Neural progenitor cell (in vitro differentiated cells): ENCODE measurements around the gene SNAP25. TPM values are rescaled to one million over a fixed set of nuclear protein-coding genes. Genes with fewer than 3 reads are reported as not detected.

Source experiments
- DNase-seq: peaks from one replicate; pipeline ENCODE4 v3.0.0-alpha.2; 2016; ENCODE audit warnings: low spot score
- H2AFZ ChIP-seq: fragments of 200-600 bp; sonication (generic); replicated peaks from 2 replicates; pipeline ENCODE4 v1.6.1; 2016; ENCODE audit warnings: antibody characterized with exemption
- H3F3A ChIP-seq: fragments of 200-600 bp; sonication (generic); 2 replicates; pipeline ENCODE4 v1.6.1; 2016; ENCODE audit warnings: antibody characterized with exemption, low read depth
- H3K27ac ChIP-seq: fragments of 200-600 bp; sonication (generic); 2 replicates; pipeline ENCODE4 v1.5.1; 2016; ENCODE audit warnings: mild to moderate bottlenecking
- H3K27me3 ChIP-seq: fragments of 200-600 bp; sonication (generic); 2 replicates; pipeline ENCODE4 v1.6.1; 2016; ENCODE audit warnings: mild to moderate bottlenecking, moderate library complexity
- H3K36me3 ChIP-seq: fragments of 200-600 bp; sonication (generic); 2 replicates; pipeline ENCODE4 v1.5.1; 2016
- H3K4me1 ChIP-seq: fragments of 200-600 bp; sonication (generic); 2 replicates; pipeline ENCODE4 v1.6.1; 2016; ENCODE audit warnings: mixed run types
- H3K4me2 ChIP-seq: fragments of 200-600 bp; sonication (generic); 2 replicates; pipeline ENCODE4 v1.6.1; 2016
- H3K4me3 ChIP-seq: fragments of 200-600 bp; sonication (generic); 2 replicates; pipeline ENCODE4 v1.5.1; 2016
- H3K79me2 ChIP-seq: fragments of 200-600 bp; sonication (generic); 2 replicates; pipeline ENCODE4 v1.6.1; 2016; ENCODE audit warnings: low read depth
- H3K9ac ChIP-seq: fragments of 200-600 bp; sonication (generic); 2 replicates; pipeline ENCODE4 v1.6.1; 2016
- H3K9me3 ChIP-seq: fragments of 200-600 bp; sonication (generic); 2 replicates; pipeline ENCODE4 v1.5.1; 2016; ENCODE audit warnings: low read depth
- H4K20me1 ChIP-seq: fragments of 200-600 bp; sonication (generic); 2 replicates; pipeline ENCODE4 v1.6.1; 2016; ENCODE audit warnings: low read depth
- H3K27ac Mint-ChIP-seq: 3 replicates; pipeline ENCODE4 v1.8.0; 2021; ENCODE audit warnings: mixed read lengths
- H3K27me3 Mint-ChIP-seq: 2 replicates; pipeline ENCODE4 v1.8.0; 2022; ENCODE audit warnings: low read depth, mild to moderate bottlenecking, inconsistent platforms, moderate library complexity, mixed read lengths; ENCODE audit not compliant: insufficient read depth
- H3K36me3 Mint-ChIP-seq: 3 replicates; pipeline ENCODE4 v1.8.0; 2021; ENCODE audit warnings: mixed read lengths
- H3K4me1 Mint-ChIP-seq: 3 replicates; pipeline ENCODE4 v1.8.0; 2021; ENCODE audit warnings: mixed read lengths
- H3K4me3 Mint-ChIP-seq: 3 replicates; pipeline ENCODE4 v1.8.0; 2021; ENCODE audit warnings: mild to moderate bottlenecking, moderate library complexity, mixed read lengths
- H3K9me3 Mint-ChIP-seq: 3 replicates; pipeline ENCODE4 v1.8.0; 2020; ENCODE audit warnings: mixed read lengths
- CTCF ChIP-seq: fragments of 200-600 bp; sonication (generic); IDR thresholded peaks from 2 replicates; pipeline ENCODE4 v1.5.1; 2017; ENCODE audit warnings: antibody characterized with exemption, mild to moderate bottlenecking
- EZH2 ChIP-seq: fragments of 200-600 bp; sonication (generic); IDR thresholded peaks from 2 replicates; pipeline ENCODE4 v1.6.1; 2017; ENCODE audit warnings: antibody characterized with exemption, mild to moderate bottlenecking, moderate library complexity
- EZH2phosphoT487 ChIP-seq: fragments of 200-600 bp; sonication (generic); IDR thresholded peaks from 2 replicates; pipeline ENCODE4 v1.6.1; 2017; ENCODE audit warnings: antibody characterized with exemption
- total RNA-seq: library from RNA; depleted of rRNA; stranded (reverse); fragments of >200 nt; gene quantifications from 2 replicates; pipeline ENCODE4 v1.2.3, GENCODE V29; 2015; ENCODE audit warnings: low replicate concordance

The SNAP25 gene
- total RNA-seq, 1 donor from 2014 or later: not detected

GRCh38 chr20:10316582-10316981, 98.0 kb downstream of the SNAP25 start:
- Mint-ChIP-seq H3K4me3 (no peak overlapping the region), H3K27me3 (peaks cover 3% of the 10 kb centered on the region), H3K4me1 (peaks cover 23% of the 10 kb centered on the region), H3K9me3 (peaks cover 10% of the 10 kb centered on the region), H3K36me3 (no peaks in the 10 kb centered on the region), H3K27ac (no peak overlapping the region)
- Histone ChIP-seq H3K27ac (no peak overlapping the region), H3K4me2 (no peak overlapping the region), H3K79me2 (no peaks in the 10 kb centered on the region), H3K9me3 (no peaks in the 10 kb centered on the region), H4K20me1 (no peaks in the 10 kb centered on the region), H3K36me3 (no peaks in the 10 kb centered on the region), H3F3A (peaks cover 17% of the 10 kb centered on the region), H3K4me1 (peaks cover 26% of the 10 kb centered on the region), H3K4me3 (no peak overlapping the region), H3K9ac (no peak overlapping the region), H2AFZ (no peak overlapping the region), H3K27me3 (no peaks in the 10 kb centered on the region)
- TF ChIP-seq CTCF (peak; percentile 8), EZH2 (no peak)
- no peak for DNase-seq

- no peaks in the 10 kb centered on the region for H3K9me3 ChIP-seq
- no peak for TF ChIP-seq EZH2
- no peak for TF ChIP-seq CTCF
- no peak for TF ChIP-seq EZH2phosphoT487
- Mint-ChIP-seq H3K27me3 (peaks cover 9% of the 10 kb centered on the region), H3K36me3 (no peaks in the 10 kb centered on the region), H3K4me3 (no peak overlapping the region), H3K9me3 (peaks cover 10% of the 10 kb centered on the region), H3K4me1 (peaks cover 20% of the 10 kb centered on the region), H3K27ac (no peak overlapping the region)
- peaks cover 15% of the 10 kb centered on the region for H3F3A ChIP-seq
- H2AFZ ChIP-seq: no peak overlapping the region
- H3K9ac ChIP-seq: no peak overlapping the region
- H3K4me3 ChIP-seq: no peak overlapping the region
- H3K4me1 ChIP-seq: peaks cover 20% of the 10 kb centered on the region
- DNase-seq: no peak
- H3K4me2 ChIP-seq: no peak overlapping the region
- H3K79me2 ChIP-seq: no peaks in the 10 kb centered on the region
- H3K36me3 ChIP-seq: no peaks in the 10 kb centered on the region
- H4K20me1 ChIP-seq: no peaks in the 10 kb centered on the region
- H3K27ac ChIP-seq: no peak overlapping the region
- H3K27me3 ChIP-seq: no peaks in the 10 kb centered on the region
Measured at GRCh38 chr20:10318291-10319024, 99.8 kb downstream of the SNAP25 start.

- H3K79me2 ChIP-seq: no peaks in the 10 kb centered on the region
- H3K9me3 ChIP-seq: no peaks in the 10 kb centered on the region
- peaks cover 10% of the 10 kb centered on the region for H3K9me3 Mint-ChIP-seq
- H3K4me2 ChIP-seq: no peak overlapping the region
- H3K36me3 ChIP-seq: no peaks in the 10 kb centered on the region
- no peak overlapping the region for H3K4me3 ChIP-seq
- no peaks in the 10 kb centered on the region for H4K20me1 ChIP-seq
- peaks cover 6% of the 10 kb centered on the region for H3K4me1 Mint-ChIP-seq
- H3K9ac ChIP-seq: no peak overlapping the region
- H3K27me3 Mint-ChIP-seq: peaks cover 9% of the 10 kb centered on the region
- no peak overlapping the region for H3K27ac ChIP-seq
- no peak overlapping the region for H3K4me3 Mint-ChIP-seq
- H3K36me3 Mint-ChIP-seq: no peaks in the 10 kb centered on the region
- H3K4me1 ChIP-seq: peaks cover 8% of the 10 kb centered on the region
- no peak overlapping the region for H2AFZ ChIP-seq
- TF ChIP-seq EZH2 (no peak), CTCF (no peak), EZH2phosphoT487 (no peak)
- H3K27me3 ChIP-seq: no peaks in the 10 kb centered on the region
- H3F3A ChIP-seq: peaks cover 3% of the 10 kb centered on the region
- no peak overlapping the region for H3K27ac Mint-ChIP-seq
- no peak for DNase-seq
Measured at GRCh38 chr20:10319855-10320254, 101.2 kb downstream of the SNAP25 start.
